Erythroblast (primary cell): ENCODE measurements around the gene NR1H4.

ENCODE experiments used
- GATA1 ChIP-seq: IDR thresholded peaks from 2 replicates; pipeline ENCODE4 v1.6.1; 2011; ENCODE audit warnings: low read depth, mild to moderate bottlenecking, control low read depth, low read length, moderate library complexity
- POLR2A ChIP-seq: IDR thresholded peaks from 2 replicates; pipeline ENCODE4 v1.6.1; 2011; ENCODE audit warnings: mild to moderate bottlenecking, low read length

- TF ChIP-seq POLR2A (no peak), GATA1 (no peak)
These were observed 10.7 kb downstream of the NR1H4 start for GRCh38 chr12:100484183-100484886.
